Activated CD8-positive, alpha-beta memory T cell treated with anti-CD3 and anti-CD28 coated beads, Interleukin-2, amount 50 U/mL, for 1 hour (primary cell): ENCODE measurements around the gene LDLRAP1.
"Not testable (repeated sequence)": the region's sequence is repeated elsewhere in the genome, so short reads cannot be mapped to it uniquely, and the experiment has no call there.

Experiments used
- DNase-seq: peaks from one replicate; pipeline ENCODE4 v3.0.0-alpha.2; 2020; ENCODE audit errors: extremely low read depth

The LDLRAP1 gene, protein sequence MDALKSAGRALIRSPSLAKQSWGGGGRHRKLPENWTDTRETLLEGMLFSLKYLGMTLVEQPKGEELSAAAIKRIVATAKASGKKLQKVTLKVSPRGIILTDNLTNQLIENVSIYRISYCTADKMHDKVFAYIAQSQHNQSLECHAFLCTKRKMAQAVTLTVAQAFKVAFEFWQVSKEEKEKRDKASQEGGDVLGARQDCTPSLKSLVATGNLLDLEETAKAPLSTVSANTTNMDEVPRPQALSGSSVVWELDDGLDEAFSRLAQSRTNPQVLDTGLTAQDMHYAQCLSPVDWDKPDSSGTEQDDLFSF

DNA sequence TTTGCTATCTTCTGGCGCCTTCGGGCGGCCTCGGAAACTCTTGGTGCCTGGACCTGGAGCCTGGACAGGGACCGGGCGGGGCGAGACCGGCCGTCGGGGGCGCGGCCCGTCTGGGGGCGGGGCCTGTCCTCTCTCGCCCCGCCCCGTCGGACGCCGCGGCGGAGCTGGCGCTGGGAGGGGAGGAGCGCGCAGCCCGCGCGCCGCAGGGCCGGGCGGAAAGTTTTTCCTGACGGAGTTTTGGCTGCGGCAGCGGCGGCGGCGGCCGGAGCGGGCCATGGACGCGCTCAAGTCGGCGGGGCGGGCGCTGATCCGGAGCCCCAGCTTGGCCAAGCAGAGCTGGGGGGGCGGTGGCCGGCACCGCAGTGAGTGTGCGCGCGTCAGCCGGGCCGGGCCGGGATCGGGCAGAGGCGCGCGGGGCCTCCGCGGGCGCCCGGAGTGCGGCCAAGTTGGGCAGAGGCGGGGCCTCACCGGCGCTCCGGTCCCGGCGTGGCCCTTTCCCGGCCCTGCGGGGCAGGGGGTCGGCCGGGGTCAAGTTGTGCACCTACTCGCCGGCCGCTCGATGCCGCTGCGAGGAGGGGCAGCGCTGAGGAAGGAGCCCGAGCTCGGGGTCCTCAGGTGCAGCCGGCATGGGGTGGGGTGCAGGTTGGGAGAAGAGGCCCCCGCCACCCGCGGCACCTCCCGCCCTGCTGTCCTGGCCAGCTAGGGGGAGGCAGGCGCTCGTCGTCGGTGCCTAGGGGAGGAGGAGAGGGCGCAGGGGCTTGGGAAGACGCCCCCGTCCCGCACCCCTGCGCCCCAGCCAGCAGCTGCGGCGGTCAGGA is at the start of gene LDLRAP1:
Gene LDLRAP1 (plus strand): TSS at position 182 of the 818 bp plus-strand sequence. CDS start 93 bp downstream, at position 275.
- DNase-seq = no peak

DNA sequence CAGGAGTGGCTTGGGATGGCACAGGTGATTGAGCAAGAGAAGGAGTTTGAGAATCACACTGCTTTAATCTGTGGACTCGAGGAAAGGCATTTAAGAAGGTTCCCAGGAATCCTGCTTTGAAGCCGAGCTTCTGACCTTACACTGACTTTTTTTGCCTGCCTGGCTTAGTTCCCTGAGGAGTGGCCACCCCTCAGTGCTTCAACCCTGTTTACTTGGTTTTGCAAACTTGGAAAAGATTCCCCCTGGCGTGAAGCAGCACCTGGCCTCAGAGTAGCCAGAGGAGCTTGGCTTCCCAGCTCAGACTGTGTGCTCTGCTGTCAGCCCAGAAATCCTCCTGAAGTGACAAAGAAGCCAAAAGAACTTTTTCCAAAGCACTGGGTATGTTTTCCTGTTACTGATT is 48.5 kb upstream of the LDLRAP1 start:
- DNase-seq = no peak

DNA sequence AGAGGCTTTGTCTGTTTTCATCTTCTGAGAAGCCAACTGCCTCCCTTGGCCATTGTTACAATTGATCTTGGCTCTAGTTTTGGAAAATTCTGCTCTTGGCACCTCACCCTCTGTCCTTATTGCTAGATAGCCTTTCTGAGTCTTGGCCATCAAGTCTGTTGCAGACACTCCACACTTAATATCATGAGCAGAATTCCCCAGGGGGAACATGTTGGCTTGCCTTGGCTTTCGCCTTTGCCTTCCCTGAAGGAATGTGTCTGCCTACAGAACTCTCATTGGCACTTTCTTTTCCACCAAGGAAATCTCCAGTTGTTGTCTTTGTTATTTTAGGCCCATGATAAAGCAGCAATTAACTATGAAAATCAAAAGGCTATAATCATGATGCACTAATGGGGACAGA is 42.7 kb upstream of the LDLRAP1 start:
- DNase-seq = no peak

DNA sequence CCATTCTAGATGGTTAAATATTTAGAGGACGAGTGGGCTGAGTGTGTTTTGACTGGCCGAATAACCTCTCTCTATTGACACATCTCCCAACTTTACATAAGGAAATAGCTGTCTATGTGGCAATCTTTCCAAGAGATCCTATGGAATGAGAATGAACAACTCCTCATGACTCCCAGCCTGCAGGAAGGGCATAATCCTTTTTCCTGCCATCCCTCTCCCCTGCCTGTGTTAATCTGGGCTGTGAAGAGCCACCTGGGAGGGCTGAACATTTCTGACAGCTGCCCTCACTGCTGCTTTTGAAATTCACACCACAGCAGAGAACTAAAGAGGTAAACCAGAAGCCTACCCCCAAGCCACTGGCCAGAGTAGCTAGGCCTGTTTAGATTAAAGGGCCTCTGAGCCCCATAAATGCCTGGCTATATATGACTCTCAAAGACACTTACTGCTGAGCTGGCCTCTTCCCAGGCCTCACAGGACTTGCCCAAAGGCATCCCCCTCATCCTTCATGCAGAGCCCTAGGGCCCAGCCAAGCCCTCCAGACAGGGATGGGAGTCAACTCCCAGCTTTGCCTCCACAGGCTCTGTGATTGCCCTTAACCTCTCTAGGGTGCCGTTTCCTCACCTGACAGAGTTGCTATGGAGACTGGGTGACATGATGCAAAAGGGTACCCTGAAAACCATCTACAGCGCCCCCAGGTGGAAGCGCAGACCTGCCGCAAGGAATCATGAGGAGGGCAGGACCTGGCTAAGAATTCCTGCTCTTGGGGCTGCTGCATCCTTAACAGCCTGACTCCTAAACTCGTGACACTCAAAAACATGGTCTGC is 42.0 kb upstream of the LDLRAP1 start:
- DNase-seq = no peak

DNA sequence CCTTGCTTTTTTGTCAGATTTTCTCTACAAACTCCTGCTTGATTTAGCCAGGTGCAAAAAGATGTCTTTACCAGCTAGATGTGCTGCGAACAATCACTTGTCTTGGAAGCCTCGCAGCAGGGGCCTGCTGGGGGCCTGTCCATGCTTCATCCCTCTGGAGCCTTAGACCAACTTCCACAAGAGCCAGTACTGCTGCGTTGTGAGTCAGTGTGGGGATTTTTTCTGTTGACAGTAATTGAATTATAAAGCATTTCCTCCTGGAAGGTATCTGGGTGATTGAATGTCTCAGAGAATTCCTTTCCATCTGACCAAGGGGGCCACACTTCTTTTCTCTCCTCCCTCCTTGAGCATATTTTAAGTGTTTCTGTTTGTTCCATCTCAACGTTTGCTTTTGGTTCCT is 40.4 kb upstream of the LDLRAP1 start:
- DNase-seq = no peak

DNA sequence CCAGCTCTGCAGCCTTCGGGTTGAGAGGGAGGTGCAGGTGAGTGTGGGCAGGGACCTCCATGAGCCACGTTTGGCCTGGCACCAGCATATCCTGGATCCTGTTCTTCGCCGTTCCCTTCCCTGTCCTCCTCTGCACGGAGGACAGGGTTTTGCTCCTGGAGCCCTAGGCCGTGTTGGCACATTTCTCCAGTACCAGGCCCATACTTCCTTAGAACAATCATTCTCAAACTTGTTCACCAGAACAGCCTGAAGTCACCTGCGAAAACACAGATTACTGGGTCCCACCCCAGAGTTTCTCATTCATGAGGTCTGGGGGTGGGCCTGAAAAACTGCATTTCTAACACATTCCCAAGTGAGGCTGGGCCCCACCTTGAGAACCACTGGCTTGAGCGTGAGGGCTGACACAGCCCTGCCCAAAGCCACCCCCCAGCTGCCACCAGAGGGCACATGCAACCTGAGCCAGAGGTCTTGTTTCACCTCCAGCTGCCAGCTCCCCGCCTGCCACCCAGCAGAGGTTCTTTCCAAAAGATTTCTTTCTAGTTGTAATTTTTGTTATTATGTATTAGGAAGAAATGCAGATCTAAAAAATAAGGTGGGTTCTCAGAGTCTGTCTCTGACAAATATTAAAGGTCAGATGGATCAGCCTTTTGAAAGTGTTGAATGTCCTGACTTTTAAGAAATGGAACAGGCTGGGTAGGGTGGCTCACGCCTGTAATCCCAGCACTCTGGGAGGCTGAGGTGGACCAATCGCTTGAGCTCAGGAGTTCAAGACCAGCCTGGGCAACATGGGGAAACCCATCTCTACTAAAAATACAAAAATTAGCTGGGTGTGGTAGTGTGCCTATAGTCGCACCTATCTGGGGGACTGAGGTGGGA is 39.6 kb upstream of the LDLRAP1 start:
- peak; percentile 41 for DNase-seq

DNA sequence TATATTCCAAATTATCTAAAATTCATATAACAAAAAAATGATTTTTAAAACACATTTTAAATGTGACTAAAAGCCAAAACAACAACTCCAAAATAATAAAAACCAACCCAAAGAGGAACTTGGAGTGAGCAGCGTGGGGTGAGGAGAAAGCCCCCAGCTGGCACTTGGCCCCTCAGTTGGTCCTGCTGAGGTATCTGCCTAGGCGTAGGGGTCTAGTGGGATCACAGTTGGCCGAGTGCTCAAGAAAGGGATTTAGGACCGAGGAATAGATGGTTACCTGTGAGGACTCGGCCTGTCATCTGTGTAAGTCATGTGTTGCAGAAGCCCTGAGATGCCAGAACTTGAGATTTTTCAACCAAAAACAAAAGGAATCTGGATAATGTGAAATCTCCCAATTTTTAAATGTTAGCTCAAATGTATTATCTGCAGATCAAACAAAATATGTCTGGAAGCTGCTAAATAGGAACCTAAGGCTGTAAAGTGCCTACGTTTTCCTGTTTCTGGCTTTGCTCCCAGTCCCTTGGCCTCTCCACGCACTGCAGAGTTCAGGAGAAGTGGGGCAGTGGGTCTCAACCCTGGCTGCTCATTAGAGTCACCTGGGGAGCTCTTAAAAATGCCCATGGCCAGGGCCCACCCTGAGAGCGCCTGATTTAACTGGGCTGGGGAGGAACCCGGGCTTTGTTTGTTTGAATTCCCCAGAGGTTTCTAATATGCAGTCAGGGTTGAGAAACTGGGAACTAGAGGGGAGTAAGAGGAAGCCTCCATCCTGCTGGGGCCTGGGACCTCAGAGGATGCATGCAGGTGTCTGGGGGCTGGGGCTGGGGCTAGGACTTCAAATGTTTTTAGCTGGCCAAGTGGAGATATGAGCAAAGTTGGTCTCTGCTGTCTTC is 38.5 kb upstream of the LDLRAP1 start:
- no peak for DNase-seq

DNA sequence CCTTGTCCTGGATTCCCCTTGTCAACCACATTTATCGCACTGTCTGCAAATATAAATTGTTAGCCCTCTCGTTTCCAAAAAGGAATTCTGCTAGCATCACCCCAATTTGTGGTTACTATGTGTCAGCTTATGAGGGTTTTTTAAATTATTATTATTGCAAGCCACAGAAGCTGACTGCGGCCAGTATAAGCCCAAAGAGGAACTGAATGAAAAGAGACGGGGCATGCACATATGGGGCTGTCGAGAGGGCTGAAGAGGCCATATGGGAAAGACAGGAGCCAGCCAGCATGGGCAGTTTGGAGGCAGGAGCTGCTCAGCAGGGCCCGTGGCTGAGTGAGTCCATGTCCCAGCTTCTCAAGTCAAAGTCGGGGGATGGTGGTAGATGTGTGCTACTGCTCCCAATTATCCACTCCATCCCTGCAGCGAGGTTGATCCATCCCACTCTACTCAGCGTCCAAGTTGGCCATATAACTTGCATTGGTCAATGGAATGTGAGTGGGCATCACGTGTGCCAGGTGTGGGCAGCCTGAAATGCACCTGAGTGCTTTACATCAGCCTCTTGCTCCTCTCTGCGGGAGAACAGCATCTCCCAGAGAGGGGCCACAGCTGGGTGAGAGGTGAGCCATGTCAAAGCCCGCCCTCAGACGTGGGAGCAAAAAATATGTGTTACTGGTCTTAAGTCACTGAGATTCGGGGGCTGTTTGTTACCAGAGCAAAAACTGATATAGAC is 37.6 kb upstream of the LDLRAP1 start:
- no peak for DNase-seq

DNA sequence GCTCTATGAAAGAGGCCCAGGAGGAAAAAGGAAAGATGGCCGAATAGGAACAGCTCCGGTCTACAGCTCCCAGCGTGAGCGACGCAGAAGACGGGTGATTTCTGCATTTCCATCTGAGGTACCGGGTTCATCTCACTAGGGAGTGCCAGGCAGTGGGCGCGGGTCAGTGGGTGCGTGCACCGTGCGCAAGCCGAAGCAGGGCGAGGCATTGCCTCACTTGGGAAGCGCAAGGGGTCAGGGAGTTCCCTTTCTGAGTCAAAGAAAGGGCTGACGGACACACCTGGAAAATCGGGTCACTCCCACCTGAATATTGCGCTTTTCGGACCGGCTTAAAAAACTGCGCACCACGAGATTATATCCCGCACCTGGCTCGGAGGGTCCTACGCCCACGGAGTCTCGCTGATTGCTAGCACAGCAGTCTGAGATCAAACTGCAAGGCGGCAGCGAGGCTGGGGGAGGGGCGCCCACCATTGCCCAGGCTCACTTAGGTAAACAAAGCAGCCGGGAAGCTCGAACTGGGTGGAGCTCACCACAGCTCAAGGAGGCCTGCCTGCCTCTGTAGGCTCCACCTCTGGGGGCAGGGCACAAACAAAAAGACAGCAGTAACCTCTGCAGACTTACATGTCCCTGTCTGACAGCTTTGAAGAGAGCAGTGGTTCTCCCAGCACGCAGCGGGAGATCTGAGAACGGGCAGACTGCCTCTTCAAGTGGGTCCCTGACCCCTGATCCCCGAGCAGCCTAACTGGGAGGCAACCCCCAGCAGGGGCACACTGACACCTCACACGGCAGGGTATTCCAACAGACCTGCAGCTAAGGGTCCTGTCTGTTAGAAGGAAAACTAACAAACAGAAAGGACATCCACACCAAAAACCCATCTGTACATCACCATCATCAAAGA is 36.6 kb upstream of the LDLRAP1 start:
- DNase-seq = not testable (repeated sequence)

DNA sequence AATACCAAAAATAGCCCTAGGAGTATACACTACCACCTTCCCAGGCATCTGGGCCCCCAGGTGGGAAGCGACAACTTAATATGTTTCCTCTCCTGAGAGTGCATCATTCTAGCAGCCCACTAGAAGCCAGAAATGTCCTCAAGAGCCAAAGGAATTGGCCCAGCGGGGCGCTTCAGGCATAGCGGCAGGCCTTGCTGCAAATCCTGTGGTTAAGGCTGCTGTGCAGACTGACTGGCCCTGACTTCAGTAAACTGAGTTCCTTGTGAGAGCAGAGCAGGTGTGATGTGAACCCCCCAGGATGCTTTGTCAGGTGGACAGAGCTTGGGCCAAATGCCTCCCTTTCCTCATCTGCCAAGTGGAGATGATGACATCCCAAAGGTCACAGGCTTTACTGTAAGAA is 29.7 kb upstream of the LDLRAP1 start:
- no peak for DNase-seq

DNA sequence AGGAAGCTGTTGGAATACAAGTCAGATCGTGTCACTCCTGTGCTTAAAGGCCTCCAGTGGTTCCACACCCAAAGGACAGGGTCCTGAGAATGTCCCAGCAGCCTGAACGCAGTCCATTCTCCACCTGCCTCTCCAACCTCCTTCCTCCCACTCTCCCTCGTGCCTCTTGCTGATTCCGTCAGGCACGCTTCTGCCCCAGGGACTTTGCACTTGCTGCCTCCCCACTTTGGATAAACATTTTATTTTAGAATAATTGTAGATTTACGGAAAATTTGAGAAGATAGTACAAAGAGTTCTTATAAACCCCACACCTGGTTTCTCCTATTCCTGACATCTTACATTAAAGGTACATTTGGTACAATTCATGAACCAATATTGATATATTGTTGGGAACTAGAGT is 28.4 kb upstream of the LDLRAP1 start:
- DNase-seq = no peak

DNA sequence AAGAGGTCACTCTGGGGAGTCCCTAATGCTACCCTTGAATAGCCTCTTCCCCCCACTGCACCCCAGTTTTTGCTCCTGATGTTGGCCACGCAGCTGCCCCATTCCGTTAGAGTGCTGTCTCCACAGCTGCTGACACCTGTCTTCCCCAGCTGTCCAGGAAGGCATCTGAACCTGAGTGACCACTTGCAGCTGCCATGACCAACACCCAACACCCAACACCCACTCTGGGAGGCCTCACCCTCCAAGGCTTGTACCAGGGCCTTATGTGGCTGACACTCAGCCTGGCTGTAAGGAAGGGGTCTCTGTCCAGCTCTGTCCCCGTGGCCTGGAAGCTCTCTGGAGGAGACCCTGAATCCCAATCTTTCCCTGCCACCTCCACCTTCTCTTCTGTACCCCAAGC is 26.7 kb upstream of the LDLRAP1 start:
- no peak for DNase-seq

DNA sequence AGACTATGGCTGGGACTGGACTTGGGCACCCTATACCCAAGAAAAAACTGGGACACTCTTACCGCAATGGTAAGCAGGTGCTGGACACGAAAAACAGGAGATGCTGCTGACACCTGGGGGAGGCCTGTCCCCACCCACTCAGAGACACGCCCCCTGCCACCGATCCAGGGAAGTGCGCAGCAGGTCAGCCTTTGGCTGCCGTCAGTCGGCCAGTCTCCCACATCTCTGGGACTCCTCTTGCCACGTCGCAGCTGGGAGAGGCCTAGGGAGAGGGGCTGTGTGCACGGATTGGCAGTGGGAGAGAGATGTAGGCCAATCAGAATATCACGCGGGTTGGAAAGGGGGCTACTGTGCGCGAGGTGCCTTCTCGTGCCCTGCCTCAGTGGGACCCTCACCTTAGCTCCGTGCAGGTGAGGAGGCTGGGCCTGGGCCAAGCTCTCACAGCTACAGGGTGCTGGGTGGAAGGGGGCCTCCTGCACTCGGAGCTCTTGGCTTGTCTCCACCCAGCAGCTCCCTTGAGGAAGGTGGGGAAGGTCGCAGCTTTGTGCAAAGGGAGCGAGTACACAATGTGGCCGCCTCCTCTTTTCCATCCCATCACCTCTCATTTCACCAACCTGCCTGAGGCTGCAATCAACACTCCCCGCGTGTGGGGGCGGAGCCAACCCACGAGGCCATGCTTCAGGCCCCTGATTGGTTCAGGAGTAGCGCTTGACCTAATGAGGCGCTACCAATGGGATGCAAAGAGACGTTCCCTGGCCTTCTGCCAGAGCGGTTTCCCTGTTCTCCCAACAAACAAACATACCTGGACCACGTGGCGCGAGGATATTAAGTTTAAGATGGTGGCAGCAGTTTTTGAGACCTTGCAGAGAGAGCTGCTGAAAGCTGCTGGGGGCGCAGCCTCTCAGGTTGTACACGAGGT is 25.7 kb upstream of the LDLRAP1 start:
- DNase-seq = no peak

DNA sequence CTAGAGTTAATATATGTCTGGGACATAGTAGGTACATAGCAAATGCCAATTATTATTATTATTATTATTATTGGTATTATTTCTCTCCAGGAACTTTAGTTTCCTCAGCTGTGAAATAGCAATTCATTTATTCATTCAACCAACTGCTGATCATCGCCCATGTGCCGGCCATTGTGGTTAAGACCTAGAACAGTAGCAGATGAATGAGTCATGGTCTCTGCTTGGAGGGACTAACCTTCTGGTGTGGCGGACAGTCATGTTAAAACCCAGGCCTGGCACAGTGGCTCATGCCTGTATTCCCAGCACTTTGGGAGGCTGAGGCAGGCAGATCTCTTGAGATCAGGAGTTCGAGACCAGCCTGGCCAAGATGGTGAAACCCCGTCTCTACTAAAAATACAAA is 23.8 kb upstream of the LDLRAP1 start:
- no peak for DNase-seq

DNA sequence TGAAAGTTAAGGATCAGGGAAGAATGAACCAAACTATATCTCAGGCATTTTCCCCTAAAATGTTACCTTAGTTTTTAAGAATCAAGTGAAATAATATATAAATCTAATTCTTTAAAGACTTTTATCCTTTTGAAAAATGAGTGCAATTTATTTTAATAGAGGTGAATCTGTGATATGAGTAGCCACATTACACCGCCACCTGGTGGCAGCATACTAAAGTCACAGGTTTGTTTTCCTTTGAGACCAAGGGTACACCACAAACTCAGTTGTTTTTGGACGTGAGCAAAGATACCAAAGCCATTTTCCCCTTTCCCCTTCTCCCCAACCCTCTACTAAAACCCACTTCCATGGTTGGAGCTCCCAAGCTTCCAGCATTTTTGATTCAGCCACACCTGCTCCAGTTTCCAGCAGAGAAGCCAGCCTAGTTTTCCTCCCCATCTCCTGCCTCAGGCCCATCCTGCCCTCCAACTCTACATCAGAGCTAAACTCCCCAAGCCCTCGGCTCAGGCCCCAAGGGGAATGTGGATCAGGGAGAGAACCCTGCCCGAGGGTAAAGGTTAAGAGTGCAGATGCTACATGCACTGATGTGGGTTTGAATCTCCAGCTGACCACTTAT is 22.9 kb upstream of the LDLRAP1 start:
- DNase-seq = peak; percentile 35

DNA sequence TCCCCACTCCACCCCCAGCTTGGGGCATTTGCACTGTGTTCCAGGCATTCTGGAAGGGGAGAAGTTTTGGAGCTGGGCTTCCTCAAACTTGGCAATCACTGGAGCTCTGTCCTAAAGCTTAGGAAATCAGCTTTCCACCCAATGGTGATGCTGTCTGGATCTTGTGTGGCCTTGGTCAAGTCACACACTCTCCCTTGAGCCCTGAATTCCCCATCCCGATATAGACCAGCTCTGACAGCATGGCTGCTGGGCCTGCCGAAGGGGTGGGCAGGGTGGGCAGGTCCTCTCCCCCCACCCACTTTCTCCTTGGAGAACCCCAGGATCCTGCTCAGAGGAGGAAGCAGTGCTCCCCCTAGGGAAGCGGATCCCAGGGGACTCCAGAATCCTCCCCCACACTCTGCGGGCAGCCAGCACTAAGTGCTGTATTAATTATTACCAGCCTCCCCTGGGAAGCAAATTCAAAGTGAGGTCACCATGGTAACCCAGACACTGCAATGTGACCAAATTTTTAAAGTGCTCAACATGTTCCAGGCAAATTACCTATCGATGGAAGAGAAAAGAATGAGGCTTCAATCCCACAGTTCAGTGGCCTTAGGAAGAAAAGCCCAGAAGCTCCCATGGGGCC is 21.3 kb upstream of the LDLRAP1 start:
- no peak for DNase-seq

DNA sequence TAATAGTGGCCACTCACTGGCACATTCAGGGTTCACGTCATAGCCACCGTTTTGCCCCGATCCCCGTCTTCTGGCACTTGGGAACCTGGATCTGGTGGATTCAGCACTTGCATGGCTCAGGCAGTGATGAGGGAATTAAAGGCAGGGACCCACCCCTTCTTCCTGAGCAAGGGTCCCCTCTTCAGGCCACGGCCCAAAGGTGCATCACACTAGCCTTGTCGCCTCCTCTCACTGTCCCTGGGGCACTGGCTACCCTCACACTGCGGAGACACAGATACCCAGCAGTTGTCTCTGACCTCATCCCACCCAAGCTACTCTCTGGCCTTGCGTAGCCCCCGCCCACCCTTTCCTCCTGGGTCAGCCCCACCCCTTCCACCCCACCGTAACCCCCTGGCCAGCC is 19.9 kb upstream of the LDLRAP1 start:
- DNase-seq = no peak
